Neural progenitor cell (in vitro differentiated cells): ENCODE data around the gene CENPP. TPM values are rescaled to one million over a fixed set of nuclear protein-coding genes. Genes with fewer than 3 reads are reported as not detected.

Experiments
- DNase-seq: peaks from one replicate; pipeline ENCODE4 v3.0.0-alpha.2; 2016; ENCODE audit warnings: low spot score
- H2AFZ ChIP-seq: fragments of 200-600 bp; sonication (generic); replicated peaks from 2 replicates; pipeline ENCODE4 v1.6.1; 2016; ENCODE audit warnings: antibody characterized with exemption
- H3F3A ChIP-seq: fragments of 200-600 bp; sonication (generic); 2 replicates; pipeline ENCODE4 v1.6.1; 2016; ENCODE audit warnings: antibody characterized with exemption, low read depth
- H3K27ac ChIP-seq: fragments of 200-600 bp; sonication (generic); 2 replicates; pipeline ENCODE4 v1.5.1; 2016; ENCODE audit warnings: mild to moderate bottlenecking
- H3K27me3 ChIP-seq: fragments of 200-600 bp; sonication (generic); 2 replicates; pipeline ENCODE4 v1.6.1; 2016; ENCODE audit warnings: mild to moderate bottlenecking, moderate library complexity
- H3K36me3 ChIP-seq: fragments of 200-600 bp; sonication (generic); 2 replicates; pipeline ENCODE4 v1.5.1; 2016
- H3K4me1 ChIP-seq: fragments of 200-600 bp; sonication (generic); 2 replicates; pipeline ENCODE4 v1.6.1; 2016; ENCODE audit warnings: mixed run types
- H3K4me2 ChIP-seq: fragments of 200-600 bp; sonication (generic); 2 replicates; pipeline ENCODE4 v1.6.1; 2016
- H3K4me3 ChIP-seq: fragments of 200-600 bp; sonication (generic); 2 replicates; pipeline ENCODE4 v1.5.1; 2016
- H3K79me2 ChIP-seq: fragments of 200-600 bp; sonication (generic); 2 replicates; pipeline ENCODE4 v1.6.1; 2016; ENCODE audit warnings: low read depth
- H3K9ac ChIP-seq: fragments of 200-600 bp; sonication (generic); 2 replicates; pipeline ENCODE4 v1.6.1; 2016
- H3K9me3 ChIP-seq: fragments of 200-600 bp; sonication (generic); 2 replicates; pipeline ENCODE4 v1.5.1; 2016; ENCODE audit warnings: low read depth
- H4K20me1 ChIP-seq: fragments of 200-600 bp; sonication (generic); 2 replicates; pipeline ENCODE4 v1.6.1; 2016; ENCODE audit warnings: low read depth
- H3K27ac Mint-ChIP-seq: 3 replicates; pipeline ENCODE4 v1.8.0; 2021; ENCODE audit warnings: mixed read lengths
- H3K27me3 Mint-ChIP-seq: 2 replicates; pipeline ENCODE4 v1.8.0; 2022; ENCODE audit warnings: low read depth, mild to moderate bottlenecking, inconsistent platforms, moderate library complexity, mixed read lengths; ENCODE audit not compliant: insufficient read depth
- H3K36me3 Mint-ChIP-seq: 3 replicates; pipeline ENCODE4 v1.8.0; 2021; ENCODE audit warnings: mixed read lengths
- H3K4me1 Mint-ChIP-seq: 3 replicates; pipeline ENCODE4 v1.8.0; 2021; ENCODE audit warnings: mixed read lengths
- H3K4me3 Mint-ChIP-seq: 3 replicates; pipeline ENCODE4 v1.8.0; 2021; ENCODE audit warnings: mild to moderate bottlenecking, moderate library complexity, mixed read lengths
- H3K9me3 Mint-ChIP-seq: 3 replicates; pipeline ENCODE4 v1.8.0; 2020; ENCODE audit warnings: mixed read lengths
- CTCF ChIP-seq: fragments of 200-600 bp; sonication (generic); IDR thresholded peaks from 2 replicates; pipeline ENCODE4 v1.5.1; 2017; ENCODE audit warnings: antibody characterized with exemption, mild to moderate bottlenecking
- EZH2 ChIP-seq: fragments of 200-600 bp; sonication (generic); IDR thresholded peaks from 2 replicates; pipeline ENCODE4 v1.6.1; 2017; ENCODE audit warnings: antibody characterized with exemption, mild to moderate bottlenecking, moderate library complexity
- EZH2phosphoT487 ChIP-seq: fragments of 200-600 bp; sonication (generic); IDR thresholded peaks from 2 replicates; pipeline ENCODE4 v1.6.1; 2017; ENCODE audit warnings: antibody characterized with exemption
- total RNA-seq: library from RNA; depleted of rRNA; stranded (reverse); fragments of >200 nt; gene quantifications from 2 replicates; pipeline ENCODE4 v1.2.3, GENCODE V29; 2015; ENCODE audit warnings: low replicate concordance

The CENPP gene
- total RNA-seq, 1 donor from 2014 or later: 10.7 TPM

- no peaks in the 10 kb centered on the region for H3K4me1 ChIP-seq
- no peaks in the 10 kb centered on the region for H3K27me3 Mint-ChIP-seq
- H4K20me1 ChIP-seq: no peaks in the 10 kb centered on the region
- no peak overlapping the region for H2AFZ ChIP-seq
- H3K4me1 Mint-ChIP-seq: peaks cover 3% of the 10 kb centered on the region
- no peak overlapping the region for H3K4me3 Mint-ChIP-seq
- no peak overlapping the region for H3K27ac ChIP-seq
- no peak overlapping the region for H3K9ac ChIP-seq
- H3K9me3 Mint-ChIP-seq: no peaks in the 10 kb centered on the region
- H3K27ac Mint-ChIP-seq: no peak overlapping the region
- no peaks in the 10 kb centered on the region for H3K9me3 ChIP-seq
- DNase-seq: no peak
- H3K36me3 Mint-ChIP-seq: no peaks in the 10 kb centered on the region
- TF ChIP-seq CTCF: no peak
- TF ChIP-seq EZH2phosphoT487: no peak
- no peak for TF ChIP-seq EZH2
- no peaks in the 10 kb centered on the region for H3K36me3 ChIP-seq
- no peak overlapping the region for H3K4me2 ChIP-seq
- H3K27me3 ChIP-seq: no peaks in the 10 kb centered on the region
- H3F3A ChIP-seq: no peaks in the 10 kb centered on the region
- H3K4me3 ChIP-seq: no peak overlapping the region
- H3K79me2 ChIP-seq: no peaks in the 10 kb centered on the region
Observed at GRCh38 chr9:92402360-92402759, 76.6 kb downstream of the CENPP start.

GRCh38 chr9:92402826-92403745 is 77.3 kb downstream of the CENPP start:
- no peaks in the 10 kb centered on the region for H3F3A ChIP-seq
- Mint-ChIP-seq H3K27me3 (no peaks in the 10 kb centered on the region), H3K36me3 (no peaks in the 10 kb centered on the region), H3K27ac (no peak overlapping the region), H3K9me3 (no peaks in the 10 kb centered on the region), H3K4me1 (peaks cover 3% of the 10 kb centered on the region), H3K4me3 (no peak overlapping the region)
- TF ChIP-seq CTCF: no peak
- TF ChIP-seq EZH2: no peak
- TF ChIP-seq EZH2phosphoT487: no peak
- H3K4me1 ChIP-seq: no peaks in the 10 kb centered on the region
- H3K27me3 ChIP-seq: no peaks in the 10 kb centered on the region
- no peak overlapping the region for H3K9ac ChIP-seq
- H3K79me2 ChIP-seq: no peaks in the 10 kb centered on the region
- H4K20me1 ChIP-seq: no peaks in the 10 kb centered on the region
- no peak for DNase-seq
- no peak overlapping the region for H3K4me3 ChIP-seq
- H3K9me3 ChIP-seq: no peaks in the 10 kb centered on the region
- H3K27ac ChIP-seq: no peak overlapping the region
- H3K4me2 ChIP-seq: no peak overlapping the region
- no peaks in the 10 kb centered on the region for H3K36me3 ChIP-seq
- no peak overlapping the region for H2AFZ ChIP-seq

- H4K20me1 ChIP-seq: no peaks in the 10 kb centered on the region
- no peaks in the 10 kb centered on the region for H3F3A ChIP-seq
- Mint-ChIP-seq H3K9me3 (no peaks in the 10 kb centered on the region), H3K4me3 (no peak within 1 kb of the TSS), H3K27ac (no peak within 1 kb of the TSS), H3K27me3 (no peaks in the 10 kb centered on the region), H3K4me1 (peaks cover 3% of the 10 kb centered on the region), H3K36me3 (no peaks in the 10 kb centered on the region)
- no peak for DNase-seq
- H3K9ac ChIP-seq: no peak within 1 kb of the TSS
- H3K4me2 ChIP-seq: no peak within 1 kb of the TSS
- no peak within 1 kb of the TSS for H3K27ac ChIP-seq
- no peaks in the 10 kb centered on the region for H3K4me1 ChIP-seq
- TF ChIP-seq EZH2: no peak
- no peak for TF ChIP-seq EZH2phosphoT487
- no peak for TF ChIP-seq CTCF
- no peak within 1 kb of the TSS for H2AFZ ChIP-seq
- no peaks in the 10 kb centered on the region for H3K36me3 ChIP-seq
- H3K27me3 ChIP-seq: no peaks in the 10 kb centered on the region
- H3K79me2 ChIP-seq: no peaks in the 10 kb centered on the region
- no peak within 1 kb of the TSS for H3K4me3 ChIP-seq
- no peaks in the 10 kb centered on the region for H3K9me3 ChIP-seq
Observed at GRCh38 chr9:92404042-92404836, 78.5 kb downstream of the CENPP start, which contains the start of gene OGN. OGN (minus strand) TSS chr9:92404578; CDS start chr9:92403407, 1,171 bp downstream.
